GM12878 (cell line): ENCODE measurements around the gene KRTAP5-3. TPM values are rescaled to one million over a fixed set of nuclear protein-coding genes. Genes with fewer than 3 reads are reported as not detected.

Source experiments
- ATAC-seq: fragments of 200-7000 bp; cut with Tn5 transposase; 3 replicates; pipeline ENCODE4 v1.9.1; 2020; ENCODE audit warnings: mild to moderate bottlenecking, moderate library complexity
- BruUV-seq: library from RNA; stranded (reverse); fragments of 400-500 nt; replicated peaks from 2 replicates; lab custom pipeline; 2021; lab: Mats Ljungman, UMichigan
- CTCF ChIA-PET: fragments of 300-600 bp; sonication (Branson Sonifier 250); formaldehyde crosslinking; extraction: SDS; loops from one replicate; lab custom pipeline; 2021; ENCODE audit warnings: inconsistent platforms; lab: Yijun Ruan, JAX
- POLR2A ChIA-PET: fragments of 350-600 bp; formaldehyde crosslinking; extraction: SDS; loops from one replicate; lab custom pipeline; 2021; ENCODE audit warnings: inconsistent platforms; lab: Charles Lee
- RAD21 ChIA-PET: fragments of 300-600 bp; sonication (Branson Sonifier 250); formaldehyde crosslinking; loops from one replicate; lab custom pipeline; 2023; ENCODE audit warnings: antibody characterized with exemption; ENCODE audit not compliant: unreplicated experiment; lab: Charles Lee
- SMC1A ChIA-PET: fragments of 300-600 bp; sonication (Branson Sonifier 250); formaldehyde crosslinking; loops from one replicate; lab custom pipeline; 2023; ENCODE audit not compliant: unreplicated experiment, uncharacterized antibody; lab: Charles Lee
- DNase-seq: peaks from one replicate; pipeline ENCODE4 v3.0.0-alpha.2; 2011; ENCODE audit warnings: low read depth, low spot score
- FAIRE-seq: peaks from 3 replicates; lab custom pipeline; 2011; peaks lifted over from hg19 to GRCh38; lab: Jason Lieb, UNC
- H2AFZ ChIP-seq: 2 replicates; pipeline ENCODE4 v1.6.0; 2011; ENCODE audit warnings: low read depth, low read length, control low read depth; ENCODE audit not compliant: control insufficient read depth
- H3K27ac ChIP-seq: 2 replicates; pipeline ENCODE4 v1.5.1; 2011; ENCODE audit warnings: control low read depth; ENCODE audit not compliant: control insufficient read depth, insufficient read depth
- H3K27me3 ChIP-seq, 2 experiments: replicated peaks in 1 of 2; 2 replicates each; pipeline versions ENCODE4 v1.6.0 to v1.6.1; 2011; ENCODE audit warnings: low read length in 1 of 2; ENCODE audit not compliant: control insufficient read depth in 2 of 2, insufficient read depth in 2 of 2
- H3K36me3 ChIP-seq, 2 experiments: 2 replicates each; pipeline ENCODE4 v1.5.1; 2011; ENCODE audit warnings: low read length in 1 of 2; ENCODE audit not compliant: control insufficient read depth in 2 of 2, insufficient read depth in 2 of 2
- H3K4me1 ChIP-seq: 2 replicates; pipeline ENCODE4 v1.6.1; 2011; ENCODE audit warnings: mild to moderate bottlenecking, low read length, moderate library complexity, mixed read lengths; ENCODE audit not compliant: control insufficient read depth, insufficient read depth
- H3K4me2 ChIP-seq: 2 replicates; pipeline ENCODE4 v1.6.0; 2011; ENCODE audit warnings: control low read depth; ENCODE audit not compliant: control insufficient read depth, insufficient read depth
- H3K4me3 ChIP-seq: fragments of 200-600 bp; sonication (generic); 2 replicates; pipeline ENCODE4 v1.5.1; 2016
- H3K79me2 ChIP-seq: 2 replicates; pipeline ENCODE4 v1.6.0; 2011; ENCODE audit warnings: low read length; ENCODE audit not compliant: control insufficient read depth, insufficient read depth
- H3K9ac ChIP-seq: 2 replicates; pipeline ENCODE4 v1.8.0; 2011; ENCODE audit warnings: low read length, control low read depth, mixed read lengths; ENCODE audit not compliant: control insufficient read depth, insufficient read depth
- H3K9me3 ChIP-seq: replicated peaks from 3 replicates; pipeline ENCODE4 v1.5.1; 2011; ENCODE audit warnings: mild to moderate bottlenecking, low read length; ENCODE audit not compliant: control insufficient read depth, insufficient read depth
- H4K20me1 ChIP-seq: 2 replicates; pipeline ENCODE4 v1.6.0; 2011; ENCODE audit not compliant: control insufficient read depth, insufficient read depth
- CBX5 ChIP-seq: sonication (generic); IDR thresholded peaks from 2 replicates; pipeline ENCODE4 v1.6.1; 2016; ENCODE audit warnings: low read depth, moderate library complexity, mild to moderate bottlenecking, inconsistent platforms
- FOXM1 ChIP-seq: IDR thresholded peaks from 2 replicates; pipeline ENCODE4 v1.6.1; 2012; ENCODE audit warnings: low read depth, mild to moderate bottlenecking, inconsistent platforms, low read length, moderate library complexity
- SUZ12 ChIP-seq: fragments of 200-600 bp; sonication (generic); IDR thresholded peaks from one replicate; pipeline ENCODE4 v1.6.1; 2018; ENCODE audit warnings: antibody characterized with exemption, mild to moderate bottlenecking; ENCODE audit not compliant: unreplicated experiment
- TARDBP ChIP-seq: IDR thresholded peaks from 2 replicates; pipeline ENCODE4 v1.6.1; 2016; ENCODE audit warnings: borderline replicate concordance
- WGBS: methylation state at CpG from one replicate; pipeline ENCODE4 v1.1.6; 2016; ENCODE audit warnings: low lambda C conversion rate; ENCODE audit not compliant: insufficient replicate concordance, insufficient coverage; ENCODE audit errors: missing lambda C conversion rate; 5-methylcytosine and 5-hydroxymethylcytosine counted together
- in situ Hi-C: fragments of 300-500 bp; cut with MboI; formaldehyde crosslinking; loops from 9 replicates; pipeline ENCODE4 v1.14.3; 2018; ENCODE audit warnings: mixed read lengths
- intact Hi-C: fragments of 100-400 bp; cut with micrococcal nuclease; formaldehyde crosslinking; loops from one replicate; pipeline ENCODE4 v1.14.2; 2022; ENCODE audit not compliant: unreplicated experiment
- polyA plus RNA-seq, 11 experiments: library from polyadenylated mRNA; depleted of rRNA in 4 of 11; unstranded in 6 of 11; stranded (reverse) in 5 of 11; fragments of >200 nt; fragmentation: Nextera tagmentation in 4 of 11; fragmentation: Illumina TruSeq in 1 of 11; extraction: Ambion mirVana in 4 of 11; extraction: Trizol in 1 of 11; gene quantifications; 1 replicate in 1 of 11; 2 replicates in 10 of 11; pipeline versions ENCODE4 v1.2.1 to v1.2.3, GENCODE V29; 2011 to 2016; ENCODE audit warnings: inconsistent platforms in 2 of 11, missing spikeins in 2 of 11, low read depth in 1 of 11
- total RNA-seq, 4 experiments: library from RNA; depleted of rRNA in 3 of 4; stranded (reverse); fragments of >200 nt in 3 of 4; fragmentation: Illumina TruSeq in 1 of 4; extraction: Trizol in 1 of 4; gene quantifications; 2 replicates each; pipeline versions ENCODE4 v1.2.1 to v1.2.3, GENCODE V29; 2013 to 2021
- TF ChIP-seq, protein P1 (sequence below): fragments of 450-650 bp; IDR thresholded peaks from 2 replicates; pipeline ENCODE4 v1.6.1; 2017; ENCODE audit warnings: low read depth, mild to moderate bottlenecking, moderate library complexity
- TF ChIP-seq, protein P2 (sequence below): fragments of 450-650 bp; IDR thresholded peaks from 2 replicates; pipeline ENCODE4 v1.6.1; 2017; ENCODE audit warnings: mild to moderate bottlenecking

KRTAP5-3 gene
- total and polyA plus RNA-seq, 10 of the 15 experiments (the other 5 are each of a cell fraction or from before 2014, with no cell fraction given), result not detected

DNA sequence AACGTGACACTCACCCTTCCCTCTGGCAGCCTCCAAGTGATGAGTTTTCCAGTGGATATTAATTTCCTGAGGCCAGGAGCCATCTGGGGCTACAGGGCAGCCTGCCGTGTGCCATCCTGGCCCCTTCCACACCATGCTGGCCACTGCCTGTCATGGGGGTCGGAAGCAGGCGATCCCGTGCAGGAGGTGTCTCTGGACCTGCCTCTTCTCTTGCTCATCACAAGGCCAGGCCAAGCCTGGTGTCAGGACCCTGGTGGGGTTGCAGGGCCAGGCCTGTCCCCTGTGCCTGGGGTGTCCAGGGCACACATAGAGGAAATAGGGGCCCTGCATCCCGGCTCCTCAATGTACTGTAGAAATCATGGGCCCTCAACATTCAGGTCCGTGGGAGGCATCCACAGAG is 3.6 kb downstream of the KRTAP5-3 start:
- in situ Hi-C loops, result no loop called here
- CTCF ChIA-PET, result interaction anchor here (1.0 to 1.5 kb wide), 2 partner anchors 10 to 30 kb away, joined by 3 to 4 read pairs; no protein-coding TSS in a partner anchor
- SMC1A ChIA-PET, result no interaction called here

More for the DNA sequence above, 3.6 kb downstream of the KRTAP5-3 start:
- intact Hi-C loops, result no loop called here
- no peak overlapping the region for H3K27ac ChIP-seq
- no peak overlapping the region for H3K4me3 ChIP-seq
- ChIA-PET RAD21 (no interaction called here), POLR2A (no interaction called here)
- no peak overlapping the region for H2AFZ ChIP-seq
- BruUV-seq, result no TSS peak
- TF ChIP-seq SUZ12 (no peak), TARDBP (no peak), FOXM1 (no peak), CBX5 (no peak)
- TF ChIP-seq, protein P1, sequence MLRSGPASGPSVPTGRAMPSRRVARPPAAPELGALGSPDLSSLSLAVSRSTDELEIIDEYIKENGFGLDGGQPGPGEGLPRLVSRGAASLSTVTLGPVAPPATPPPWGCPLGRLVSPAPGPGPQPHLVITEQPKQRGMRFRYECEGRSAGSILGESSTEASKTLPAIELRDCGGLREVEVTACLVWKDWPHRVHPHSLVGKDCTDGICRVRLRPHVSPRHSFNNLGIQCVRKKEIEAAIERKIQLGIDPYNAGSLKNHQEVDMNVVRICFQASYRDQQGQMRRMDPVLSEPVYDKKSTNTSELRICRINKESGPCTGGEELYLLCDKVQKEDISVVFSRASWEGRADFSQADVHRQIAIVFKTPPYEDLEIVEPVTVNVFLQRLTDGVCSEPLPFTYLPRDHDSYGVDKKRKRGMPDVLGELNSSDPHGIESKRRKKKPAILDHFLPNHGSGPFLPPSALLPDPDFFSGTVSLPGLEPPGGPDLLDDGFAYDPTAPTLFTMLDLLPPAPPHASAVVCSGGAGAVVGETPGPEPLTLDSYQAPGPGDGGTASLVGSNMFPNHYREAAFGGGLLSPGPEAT, result no peak
- TF ChIP-seq, protein P2, sequence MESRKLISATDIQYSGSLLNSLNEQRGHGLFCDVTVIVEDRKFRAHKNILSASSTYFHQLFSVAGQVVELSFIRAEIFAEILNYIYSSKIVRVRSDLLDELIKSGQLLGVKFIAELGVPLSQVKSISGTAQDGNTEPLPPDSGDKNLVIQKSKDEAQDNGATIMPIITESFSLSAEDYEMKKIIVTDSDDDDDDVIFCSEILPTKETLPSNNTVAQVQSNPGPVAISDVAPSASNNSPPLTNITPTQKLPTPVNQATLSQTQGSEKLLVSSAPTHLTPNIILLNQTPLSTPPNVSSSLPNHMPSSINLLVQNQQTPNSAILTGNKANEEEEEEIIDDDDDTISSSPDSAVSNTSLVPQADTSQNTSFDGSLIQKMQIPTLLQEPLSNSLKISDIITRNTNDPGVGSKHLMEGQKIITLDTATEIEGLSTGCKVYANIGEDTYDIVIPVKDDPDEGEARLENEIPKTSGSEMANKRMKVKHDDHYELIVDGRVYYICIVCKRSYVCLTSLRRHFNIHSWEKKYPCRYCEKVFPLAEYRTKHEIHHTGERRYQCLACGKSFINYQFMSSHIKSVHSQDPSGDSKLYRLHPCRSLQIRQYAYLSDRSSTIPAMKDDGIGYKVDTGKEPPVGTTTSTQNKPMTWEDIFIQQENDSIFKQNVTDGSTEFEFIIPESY, result no peak
- H3K79me2 ChIP-seq, result no peaks in the 10 kb centered on the region
- H3K4me1 ChIP-seq, result peaks cover 5% of the 10 kb centered on the region
- FAIRE-seq, result no peak
- H4K20me1 ChIP-seq, result no peaks in the 10 kb centered on the region
- DNase-seq, result no peak
- peaks cover 0 to 1% of the 10 kb centered on the region in 2 experiments; a peak in 2 of 4 replicates for H3K27me3 ChIP-seq
- no peak overlapping the region for H3K4me2 ChIP-seq
- ATAC-seq, result no peak
- H3K9ac ChIP-seq, result no peak overlapping the region
- 75% methylated on average over 7 of the region's 7 CpGs for WGBS
- H3K36me3 ChIP-seq, result no peaks in the 10 kb centered on the region
- H3K9me3 ChIP-seq, result no peaks in the 10 kb centered on the region; the same call in 2 of the 3 replicates
